IgD-negative memory B cell (primary cell): ENCODE results near the gene SHKBP1. TPM values are rescaled to one million over a fixed set of nuclear protein-coding genes. Genes with fewer than 3 reads are reported as not detected.
"Not testable (repeated sequence)": the region's sequence is repeated elsewhere in the genome, so short reads cannot be mapped to it uniquely, and the experiment has no call there.

Experiments
- H3K27ac Mint-ChIP-seq, 3 donors: one replicate each; pipeline ENCODE4 v1.8.0; 2020 to 2022; ENCODE audit warnings: mild to moderate bottlenecking in 3 of 3, mixed read lengths in 3 of 3, moderate library complexity in 1 of 3
- H3K27me3 Mint-ChIP-seq: one replicate; pipeline ENCODE4 v1.8.0; 2021; ENCODE audit warnings: mixed read lengths
- H3K36me3 Mint-ChIP-seq: one replicate; pipeline ENCODE4 v1.8.0; 2020; ENCODE audit warnings: mild to moderate bottlenecking, mixed read lengths
- H3K4me1 Mint-ChIP-seq, 3 donors: one replicate each; pipeline ENCODE4 v1.8.0; 2020 to 2022; ENCODE audit warnings: mixed read lengths in 3 of 3, mild to moderate bottlenecking in 1 of 3
- H3K4me3 Mint-ChIP-seq, 4 donors: one replicate each; pipeline ENCODE4 v1.8.0; 2020 to 2022; ENCODE audit warnings: mild to moderate bottlenecking in 4 of 4, mixed read lengths in 4 of 4, moderate library complexity in 3 of 4
- H3K9me3 Mint-ChIP-seq, 3 donors: one replicate each; pipeline ENCODE4 v1.8.0; 2020 to 2021; ENCODE audit warnings: mixed read lengths in 3 of 3, mild to moderate bottlenecking in 1 of 3
- polyA plus RNA-seq: library from polyadenylated mRNA; unstranded; fragments of 300-500 nt; fragmentation: Illumina TruSeq; gene quantifications from one replicate; pipeline ENCODE4 v1.2.3, GENCODE V29; 2021

Gene SHKBP1
- polyA plus RNA-seq, 1 donor from 2014 or later: 210 TPM

- H3K4me3 Mint-ChIP-seq: peak overlapping the region in 3 of 4 donors; percentile 18 to 85 (median 48)
- peaks cover 2% of the 10 kb centered on the region for H3K36me3 Mint-ChIP-seq
- H3K27me3 Mint-ChIP-seq: peaks cover 40% of the 10 kb centered on the region
- peaks cover 0 to 8% (median 4%) of the 10 kb centered on the region in 3 donors for H3K4me1 Mint-ChIP-seq
- no peak overlapping the region for H3K27ac Mint-ChIP-seq
- peaks cover 0 to 3% (median 2%) of the 10 kb centered on the region in 3 donors for H3K9me3 Mint-ChIP-seq
These were observed 27.5 kb upstream of the SHKBP1 start for GRCh38 chr19:40549007-40549708.

GRCh38 chr19:40550951-40551350, 25.7 kb upstream of the SHKBP1 start:
- peaks cover 52% of the 10 kb centered on the region for H3K27me3 Mint-ChIP-seq
- peaks cover 0 to 3% (median 2%) of the 10 kb centered on the region in 3 donors for H3K9me3 Mint-ChIP-seq
- H3K36me3 Mint-ChIP-seq: peaks cover 2% of the 10 kb centered on the region
- H3K4me1 Mint-ChIP-seq: peaks cover 0 to 8% (median 4%) of the 10 kb centered on the region in 3 donors
- H3K4me3 Mint-ChIP-seq: no peak overlapping the region
- H3K27ac Mint-ChIP-seq: peak overlapping the region in 1 of 3 donors; percentile 16

GRCh38 chr19:40552848-40553247, 23.8 kb upstream of the SHKBP1 start:
- Mint-ChIP-seq H3K27me3 (peaks cover 44% of the 10 kb centered on the region), H3K36me3 (peaks cover 2% of the 10 kb centered on the region), H3K4me3 (no peak overlapping the region), H3K9me3 (no peaks in the 10 kb centered on the region), H3K27ac (no peak overlapping the region), H3K4me1 (peaks cover 0 to 8% (median 4%) of the 10 kb centered on the region in 3 donors)

- no peak overlapping the region for H3K4me3 Mint-ChIP-seq
- H3K36me3 Mint-ChIP-seq: peaks cover 2% of the 10 kb centered on the region
- H3K4me1 Mint-ChIP-seq: peaks cover 0 to 4% (median 4%) of the 10 kb centered on the region in 3 donors
- peaks cover 43% of the 10 kb centered on the region for H3K27me3 Mint-ChIP-seq
- H3K27ac Mint-ChIP-seq: no peak overlapping the region
- no peaks in the 10 kb centered on the region for H3K9me3 Mint-ChIP-seq
These were observed 22.5 kb upstream of the SHKBP1 start for GRCh38 chr19:40553885-40554857.

- Mint-ChIP-seq H3K36me3 (peaks cover 1% of the 10 kb centered on the region), H3K27me3 (peaks cover 36% of the 10 kb centered on the region), H3K4me3 (no peak overlapping the region), H3K27ac (no peak overlapping the region), H3K4me1 (peaks cover 0 to 2% (median 0%) of the 10 kb centered on the region in 3 donors), H3K9me3 (no peaks in the 10 kb centered on the region)
These were observed 20.5 kb upstream of the SHKBP1 start for GRCh38 chr19:40555978-40556689.

GRCh38 chr19:40556953-40557530, 19.6 kb upstream of the SHKBP1 start:
- H3K9me3 Mint-ChIP-seq: no peaks in the 10 kb centered on the region
- no peak overlapping the region for H3K4me3 Mint-ChIP-seq
- peaks cover 1% of the 10 kb centered on the region for H3K36me3 Mint-ChIP-seq
- H3K27me3 Mint-ChIP-seq: peaks cover 33% of the 10 kb centered on the region
- no peak overlapping the region for H3K27ac Mint-ChIP-seq
- H3K4me1 Mint-ChIP-seq: peaks cover 0 to 2% (median 1%) of the 10 kb centered on the region in 3 donors

- Mint-ChIP-seq H3K27ac (no peak overlapping the region), H3K9me3 (no peaks in the 10 kb centered on the region), H3K36me3 (peaks cover 1% of the 10 kb centered on the region), H3K4me1 (peaks cover 0 to 1% (median 0%) of the 10 kb centered on the region in 3 donors), H3K4me3 (no peak overlapping the region), H3K27me3 (peaks cover 30% of the 10 kb centered on the region)
These were observed 17.3 kb upstream of the SHKBP1 start for GRCh38 chr19:40559394-40559793.

GRCh38 chr19:40560092-40560507, 16.6 kb upstream of the SHKBP1 start:
- peaks cover 0 to 1% (median 0%) of the 10 kb centered on the region in 3 donors for H3K4me1 Mint-ChIP-seq
- no peak overlapping the region for H3K4me3 Mint-ChIP-seq
- peaks cover 1% of the 10 kb centered on the region for H3K36me3 Mint-ChIP-seq
- peaks cover 24% of the 10 kb centered on the region for H3K27me3 Mint-ChIP-seq
- no peak overlapping the region for H3K27ac Mint-ChIP-seq
- H3K9me3 Mint-ChIP-seq: no peaks in the 10 kb centered on the region

GRCh38 chr19:40561947-40562346, 14.7 kb upstream of the SHKBP1 start:
- H3K27ac Mint-ChIP-seq: no peak overlapping the region
- peaks cover 1% of the 10 kb centered on the region for H3K36me3 Mint-ChIP-seq
- no peak overlapping the region for H3K4me3 Mint-ChIP-seq
- no peaks in the 10 kb centered on the region for H3K9me3 Mint-ChIP-seq
- H3K27me3 Mint-ChIP-seq: peaks cover 27% of the 10 kb centered on the region
- H3K4me1 Mint-ChIP-seq: peaks cover 0 to 1% (median 0%) of the 10 kb centered on the region in 3 donors

GRCh38 chr19:40564535-40564934, 12.1 kb upstream of the SHKBP1 start:
- H3K27me3 Mint-ChIP-seq: peaks cover 34% of the 10 kb centered on the region
- H3K4me3 Mint-ChIP-seq, H3K4me1 Mint-ChIP-seq, H3K9me3 Mint-ChIP-seq, H3K36me3 Mint-ChIP-seq, H3K27ac Mint-ChIP-seq: not testable (repeated sequence)

GRCh38 chr19:40565355-40565754, 11.3 kb upstream of the SHKBP1 start:
- H3K27me3 Mint-ChIP-seq: peaks cover 35% of the 10 kb centered on the region
- H3K9me3 Mint-ChIP-seq: no peaks in the 10 kb centered on the region
- no peak overlapping the region for H3K27ac Mint-ChIP-seq
- no peak overlapping the region for H3K4me3 Mint-ChIP-seq
- no peaks in the 10 kb centered on the region for H3K36me3 Mint-ChIP-seq
- H3K4me1 Mint-ChIP-seq: peaks cover 4 to 6% (median 6%) of the 10 kb centered on the region in 3 donors

- Mint-ChIP-seq H3K27me3 (peaks cover 35% of the 10 kb centered on the region), H3K4me1 (peaks cover 4 to 9% (median 9%) of the 10 kb centered on the region in 3 donors), H3K9me3 (peaks cover 0 to 3% (median 2%) of the 10 kb centered on the region in 3 donors), H3K4me3 (no peak overlapping the region), H3K27ac (peak overlapping the region in 1 of 3 donors; percentile 81), H3K36me3 (no peaks in the 10 kb centered on the region)
These were observed 10.7 kb upstream of the SHKBP1 start for GRCh38 chr19:40565910-40566495.

- Mint-ChIP-seq H3K27me3 (peaks cover 31% of the 10 kb centered on the region), H3K4me1 (peaks cover 4 to 9% (median 7%) of the 10 kb centered on the region in 3 donors), H3K9me3 (peaks cover 0 to 4% (median 2%) of the 10 kb centered on the region in 3 donors), H3K27ac (no peak overlapping the region), H3K4me3 (peak overlapping the region in 2 of 4 donors; percentile 55 to 60), H3K36me3 (no peaks in the 10 kb centered on the region)
These were observed 9.5 kb upstream of the SHKBP1 start for GRCh38 chr19:40567040-40567749.
